ENCODE measurements around the gene POLL.
"Not testable (repeated sequence)": the region's sequence is repeated elsewhere in the genome, so short reads cannot be mapped to it uniquely, and the experiment has no call there.

Gene POLL

DNA sequence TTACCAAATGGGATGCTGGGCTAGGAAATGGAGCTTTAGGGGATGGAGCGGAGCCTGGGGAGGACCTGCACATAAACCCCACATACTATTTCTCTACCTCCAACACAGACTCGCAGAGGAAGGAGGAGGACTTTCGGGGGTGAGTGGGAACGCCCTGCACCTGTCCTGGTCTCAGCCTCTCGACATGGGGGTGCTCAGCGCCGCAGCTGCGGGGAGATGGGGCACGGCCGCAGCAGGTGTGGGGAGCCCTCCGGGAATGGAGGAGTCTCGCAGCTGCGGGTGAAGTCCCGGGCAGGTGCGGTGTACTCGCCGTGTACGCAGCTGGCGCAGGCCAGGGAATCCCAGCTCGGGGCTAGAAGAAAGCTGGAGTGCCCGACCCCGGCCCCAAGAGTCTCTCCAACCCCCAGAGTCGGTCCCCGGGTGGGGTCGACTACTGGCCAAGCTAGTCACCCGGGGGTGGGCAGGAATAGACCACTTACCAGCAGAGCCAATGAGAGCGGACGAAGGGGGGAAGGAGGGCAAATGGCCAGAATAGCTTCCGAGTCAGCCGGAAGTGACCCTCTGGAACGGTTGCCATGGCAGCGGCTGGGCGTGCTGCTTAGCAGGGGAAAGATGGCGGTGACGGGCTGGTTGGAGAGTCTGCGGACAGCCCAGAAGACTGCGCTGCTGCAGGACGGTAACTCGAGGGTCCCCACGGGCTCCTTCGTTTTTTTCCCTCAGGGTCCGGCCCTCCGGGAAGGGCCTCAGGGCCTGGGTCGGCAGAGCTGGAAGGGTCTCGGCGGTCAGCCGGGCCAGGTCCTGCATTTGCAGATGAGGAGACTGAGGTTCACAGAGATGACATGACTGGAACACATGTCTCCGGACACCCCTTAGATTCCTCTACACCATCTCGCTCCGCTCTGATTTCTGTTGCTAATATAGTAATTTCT is at the start of gene POLL, which contains the start of gene DPCD:
TSS of gene POLL (minus strand) at position 533 of the 929 bp plus-strand sequence. CDS start 897 bp downstream, outside the sequence.
TSS of gene DPCD (plus strand) at position 597 of the 929 bp plus-strand sequence. CDS start at position 613, 16 bp downstream.
- DNase-seq, result peak; percentile 91

- not testable (repeated sequence) for DNase-seq
Observed at GRCh38 chr10:101633510-101633909, 45.5 kb upstream of the POLL start.

GRCh38 chr10:101631821-101632475 is 43.9 kb upstream of the POLL start:
- DNase-seq, result no peak

- DNase-seq, result no peak
Observed at GRCh38 chr10:101630633-101630920, 42.5 kb upstream of the POLL start.

GRCh38 chr10:101629837-101630632 is 42.0 kb upstream of the POLL start:
- DNase-seq, result no peak

DNA sequence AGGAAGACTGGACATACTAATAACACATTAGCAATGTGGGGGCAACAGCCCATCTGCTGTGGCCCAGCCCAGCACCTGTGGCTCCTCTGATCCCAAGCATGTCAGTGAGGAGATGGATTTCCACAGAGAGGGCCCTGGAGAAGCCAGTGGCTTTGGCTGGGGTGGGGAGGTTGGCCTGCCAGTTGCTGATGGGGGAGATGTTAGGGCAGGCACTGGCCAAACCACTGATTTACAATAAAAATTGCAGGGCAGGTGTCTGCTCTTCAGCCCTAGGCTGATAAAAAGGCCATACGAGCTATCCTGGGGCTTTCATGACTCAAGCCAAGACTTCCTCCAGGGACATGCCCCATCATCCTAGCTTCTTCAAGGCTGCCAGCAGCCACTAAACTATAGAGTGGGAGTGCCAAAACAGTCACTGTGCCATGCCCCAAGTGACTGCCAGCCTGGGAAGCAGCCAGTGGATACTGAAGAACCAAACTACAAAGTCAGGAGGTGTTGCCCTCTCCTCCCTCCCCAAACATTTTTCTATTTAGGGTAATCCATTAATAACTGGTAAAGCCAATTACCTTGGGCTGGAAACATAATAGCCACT is 37.9 kb upstream of the POLL start:
- DNase-seq, result no peak

DNA sequence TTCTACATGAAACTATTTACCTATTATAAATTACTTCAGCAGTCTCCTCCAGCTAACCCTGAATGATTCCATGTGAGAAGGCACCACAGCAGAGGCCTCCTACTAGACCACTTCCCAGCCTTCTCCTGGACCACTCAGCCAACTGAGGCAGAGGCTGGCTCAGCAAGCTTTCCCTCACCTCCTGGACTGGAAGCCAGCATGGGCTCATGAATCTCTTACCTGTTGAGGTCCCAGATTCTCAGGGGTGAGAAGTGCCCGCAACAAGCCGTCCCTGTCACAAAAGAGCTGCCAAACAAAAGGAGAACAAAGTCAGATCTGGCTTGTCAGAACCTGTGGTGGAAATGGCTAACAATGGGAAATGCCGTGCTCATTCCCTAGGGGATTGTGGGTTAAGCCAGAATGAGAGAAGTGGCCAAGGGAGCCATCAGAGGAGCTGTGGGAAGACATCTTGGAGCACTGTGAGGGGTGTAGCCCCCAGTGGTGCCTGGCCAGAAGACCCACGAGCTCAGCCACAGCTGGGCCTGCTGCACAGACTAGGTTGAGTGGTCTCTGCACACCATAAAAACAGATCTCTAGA is 36.6 kb upstream of the POLL start:
- no peak for DNase-seq

DNA sequence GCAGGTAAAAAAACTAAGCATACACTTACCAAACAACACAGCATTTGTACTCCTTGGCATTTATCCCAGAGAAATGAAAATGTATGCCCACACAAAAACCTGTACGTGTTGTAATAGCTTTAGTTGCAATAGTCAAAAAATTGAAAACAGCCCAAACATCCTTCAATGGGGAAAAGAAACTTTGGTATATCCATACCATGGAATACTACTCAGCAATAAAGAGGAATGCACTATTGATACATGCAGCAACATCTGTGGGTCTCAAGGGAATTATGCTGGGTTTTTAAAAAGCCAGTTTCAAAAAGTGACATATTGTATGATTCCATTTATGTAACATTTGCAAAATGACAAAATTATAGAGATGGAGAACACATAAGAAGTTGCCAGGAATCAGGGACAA is 35.5 kb upstream of the POLL start:
- no peak for DNase-seq

DNA sequence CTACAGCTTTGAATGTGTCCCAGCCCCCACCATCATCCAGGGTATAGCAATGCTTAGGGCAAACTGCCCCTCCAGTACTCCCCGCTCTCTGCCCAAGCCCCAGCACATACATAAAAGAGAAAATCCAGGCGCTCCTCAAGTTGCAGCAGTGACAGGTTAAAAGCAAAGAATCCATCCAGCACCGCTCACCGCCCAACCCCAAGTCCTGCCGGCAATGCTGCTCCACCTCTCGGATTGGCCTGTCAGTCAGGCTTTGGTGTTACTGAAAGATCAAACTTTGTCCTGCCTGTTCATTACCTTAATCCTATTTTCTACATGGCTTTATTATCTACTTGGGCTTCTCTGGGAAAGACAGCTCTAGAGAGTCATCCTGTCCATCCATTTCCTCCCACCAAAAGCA is 31.9 kb upstream of the POLL start:
- DNase-seq, result no peak

- no peak for DNase-seq
Observed at GRCh38 chr10:101618871-101619270, 30.8 kb upstream of the POLL start.

- DNase-seq, result no peak
Observed at GRCh38 chr10:101617824-101618568, 29.9 kb upstream of the POLL start.

DNA sequence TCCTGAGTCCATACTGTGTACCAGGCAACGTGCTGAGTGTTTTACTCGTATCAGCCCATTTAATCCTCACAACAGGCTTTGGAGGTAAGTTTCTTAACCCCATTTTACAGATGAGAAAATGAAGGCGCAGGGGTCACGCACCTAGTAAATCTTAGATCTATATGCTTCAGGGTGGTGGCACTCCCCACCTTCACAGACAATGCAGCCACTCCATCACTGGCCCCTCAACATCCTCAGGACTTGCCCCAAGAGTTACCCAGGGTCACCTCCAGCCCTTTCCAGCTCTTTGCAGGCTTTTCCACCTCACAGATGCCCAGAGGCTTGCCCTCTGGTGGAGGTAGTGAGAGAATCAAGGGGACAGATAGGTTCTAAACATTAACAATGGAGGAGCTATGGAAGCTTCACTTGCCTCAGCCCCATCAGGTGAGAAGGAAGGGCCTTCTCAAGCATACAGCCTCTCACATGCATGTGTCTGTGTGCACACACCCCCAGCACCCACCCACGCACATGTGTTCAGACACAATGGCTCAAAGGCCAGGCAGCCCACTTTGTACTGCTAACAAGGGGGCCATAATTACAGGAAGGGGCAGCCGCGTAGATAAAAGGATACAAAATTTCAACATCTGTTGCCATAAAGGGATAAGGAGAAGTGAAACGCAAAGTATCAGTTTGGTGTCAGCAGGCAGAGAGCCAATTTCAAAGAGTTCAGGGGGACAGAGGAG is 29.2 kb upstream of the POLL start:
- DNase-seq, result no peak

- DNase-seq, result no peak
Observed at GRCh38 chr10:101616415-101617101, 28.5 kb upstream of the POLL start.

- DNase-seq, result no peak
Observed at GRCh38 chr10:101615525-101616116, 27.6 kb upstream of the POLL start.

GRCh38 chr10:101614663-101615524 is 26.8 kb upstream of the POLL start:
- DNase-seq, result no peak

DNA sequence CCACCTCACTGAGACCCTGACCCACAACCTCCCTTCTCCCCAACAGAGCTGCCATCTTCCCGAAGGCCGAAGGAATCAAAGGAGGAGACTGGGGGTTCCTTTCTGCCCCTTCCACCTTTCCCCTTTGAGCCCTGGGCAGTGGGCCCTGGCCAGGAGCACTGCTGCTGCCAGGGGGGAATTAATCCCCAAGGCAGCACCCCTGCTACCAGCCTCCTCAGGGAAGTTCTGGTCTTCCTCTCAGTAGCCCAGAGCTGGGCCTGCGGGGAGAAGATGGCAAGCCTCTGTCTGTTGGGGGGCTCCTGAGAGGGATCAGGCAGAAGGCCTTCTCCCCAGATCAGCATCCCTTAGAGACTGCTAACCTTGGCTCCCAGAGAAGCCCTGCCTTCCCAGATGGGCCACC is 25.6 kb upstream of the POLL start:
- no peak for DNase-seq

DNA sequence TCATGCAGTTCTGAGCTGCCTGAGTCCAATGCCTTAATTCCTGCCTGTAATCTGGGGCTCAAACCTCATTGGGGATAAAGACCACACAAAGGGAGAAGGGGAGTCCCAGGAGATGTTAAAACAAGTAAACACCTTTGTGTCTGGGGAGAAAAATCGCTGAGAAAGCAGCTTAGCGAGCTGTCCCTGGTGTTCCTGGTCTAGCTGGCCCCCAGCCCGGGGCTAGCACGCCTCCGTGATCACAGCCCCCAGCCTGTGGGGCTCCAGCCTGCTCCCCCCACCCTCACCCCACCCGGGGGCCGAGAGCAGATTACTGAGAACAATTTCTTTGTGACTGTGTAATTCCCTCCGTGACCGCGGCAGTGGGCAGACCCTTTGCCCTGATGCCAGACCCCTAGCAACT is 24.8 kb upstream of the POLL start:
- no peak for DNase-seq

- DNase-seq, result no peak
Observed at GRCh38 chr10:101612086-101612485, 24.0 kb upstream of the POLL start.
